Fibroblast of skin of abdomen (primary cell): ENCODE data around the gene BRME1. TPM values are rescaled to one million over a fixed set of nuclear protein-coding genes. Genes with fewer than 3 reads are reported as not detected.

Source experiments
- DNase-seq: peaks from one replicate; pipeline ENCODE4 v3.0.0-alpha.2; 2013
- polyA plus RNA-seq, 2 experiments: library from polyadenylated mRNA; unstranded; fragments of 120-200 nt; gene quantifications; one replicate each; pipeline ENCODE4 v1.2.1, GENCODE V29; 2013; ENCODE audit not compliant: insufficient read length in 2 of 2

The BRME1 gene
- 1.2 TPM for polyA plus RNA-seq (2013, experiment 1 of 2; ENCODE audit: insufficient read length)
- polyA plus RNA-seq (2013, experiment 2 of 2; ENCODE audit: insufficient read length) = 1.5 TPM

- DNase-seq = peak; percentile 81
These were observed at the start of gene BRME1, which contains the start of gene CC2D1A for GRCh38 chr19:13905634-13906520. BRME1 (minus strand) TSS chr19:13906117; CDS start chr19:13904892, 1,225 bp downstream. CC2D1A (plus strand) TSS chr19:13906201; CDS start chr19:13906442, 241 bp downstream.

- DNase-seq = no peak
These were observed 48.3 kb upstream of the BRME1 start for GRCh38 chr19:13954185-13954584.

- peak; percentile 42 for DNase-seq
These were observed 47.1 kb upstream of the BRME1 start for GRCh38 chr19:13952931-13953531.

DNA sequence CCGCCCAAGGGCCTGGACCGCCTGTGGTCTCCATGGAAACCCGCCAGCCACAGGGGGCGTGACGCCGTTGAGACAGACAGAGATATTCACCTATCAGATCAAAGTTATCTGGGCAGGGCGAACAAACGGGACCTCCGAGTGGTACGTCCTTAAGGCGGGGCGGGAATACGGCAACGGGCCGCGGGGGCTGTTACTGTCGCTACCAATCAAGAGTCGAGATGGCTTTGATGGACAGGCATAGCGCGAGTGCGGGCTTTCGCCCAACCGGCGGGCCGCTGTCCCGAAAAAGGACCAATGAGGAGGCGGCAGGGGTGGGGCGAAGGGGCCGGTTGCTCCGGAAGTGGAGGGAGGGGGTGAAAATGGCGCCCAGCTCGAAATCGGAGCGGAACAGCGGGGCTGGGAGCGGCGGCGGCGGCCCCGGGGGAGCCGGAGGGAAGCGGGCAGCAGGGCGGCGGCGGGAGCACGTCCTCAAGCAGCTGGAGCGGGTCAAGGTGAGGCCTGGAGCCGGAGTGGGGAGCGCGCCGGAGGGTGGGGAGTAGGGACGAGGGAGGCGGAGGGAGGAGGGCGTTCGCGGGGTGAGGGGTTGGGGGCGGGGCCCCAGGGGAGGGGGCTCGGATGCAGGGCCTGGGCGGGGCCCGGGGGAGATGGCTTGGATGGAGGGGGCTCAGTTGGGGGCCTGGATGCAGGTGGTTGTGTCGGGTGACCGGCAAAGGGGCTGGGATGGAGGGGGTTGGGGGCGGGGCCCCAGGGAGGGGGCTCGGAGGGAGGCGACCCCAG is 46.4 kb upstream of the BRME1 start, which contains the start of gene DCAF15:
Gene DCAF15 (plus strand): TSS at position 356 of the 777 bp plus-strand sequence. CDS start 4 bp downstream, at position 360.
- DNase-seq = peak; percentile 100

- no peak for DNase-seq
These were observed 45.9 kb upstream of the BRME1 start for GRCh38 chr19:13951799-13952153.

GRCh38 chr19:13951043-13951442 is 45.1 kb upstream of the BRME1 start:
- DNase-seq = no peak

DNA sequence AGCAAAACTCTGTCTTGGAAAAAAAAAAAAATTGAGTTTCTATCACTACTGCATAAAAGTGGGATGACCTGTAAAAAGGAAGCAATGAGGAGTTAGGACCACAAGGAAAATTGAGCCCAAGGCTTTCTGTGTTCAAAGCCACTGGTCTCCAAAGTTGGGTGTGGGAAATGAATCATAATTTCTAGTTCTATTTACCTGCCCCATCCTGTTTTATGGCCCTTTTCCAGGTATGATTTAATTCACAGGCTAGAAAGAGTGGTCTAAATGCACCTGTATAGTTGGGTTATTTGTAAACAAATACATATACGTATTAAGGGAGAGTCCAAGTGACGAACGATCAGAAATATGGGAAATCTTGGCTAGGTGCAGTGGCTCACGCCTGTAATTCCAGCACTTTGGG is 40.5 kb upstream of the BRME1 start:
- DNase-seq = no peak

- DNase-seq = no peak
These were observed 36.2 kb upstream of the BRME1 start for GRCh38 chr19:13942023-13942684.

GRCh38 chr19:13938301-13939064 is 32.6 kb upstream of the BRME1 start, which contains the start of gene PODNL1:
PODNL1 (minus strand) TSS chr19:13938417; CDS start chr19:13938181, 236 bp downstream.
- DNase-seq = peak; percentile 91

DNA sequence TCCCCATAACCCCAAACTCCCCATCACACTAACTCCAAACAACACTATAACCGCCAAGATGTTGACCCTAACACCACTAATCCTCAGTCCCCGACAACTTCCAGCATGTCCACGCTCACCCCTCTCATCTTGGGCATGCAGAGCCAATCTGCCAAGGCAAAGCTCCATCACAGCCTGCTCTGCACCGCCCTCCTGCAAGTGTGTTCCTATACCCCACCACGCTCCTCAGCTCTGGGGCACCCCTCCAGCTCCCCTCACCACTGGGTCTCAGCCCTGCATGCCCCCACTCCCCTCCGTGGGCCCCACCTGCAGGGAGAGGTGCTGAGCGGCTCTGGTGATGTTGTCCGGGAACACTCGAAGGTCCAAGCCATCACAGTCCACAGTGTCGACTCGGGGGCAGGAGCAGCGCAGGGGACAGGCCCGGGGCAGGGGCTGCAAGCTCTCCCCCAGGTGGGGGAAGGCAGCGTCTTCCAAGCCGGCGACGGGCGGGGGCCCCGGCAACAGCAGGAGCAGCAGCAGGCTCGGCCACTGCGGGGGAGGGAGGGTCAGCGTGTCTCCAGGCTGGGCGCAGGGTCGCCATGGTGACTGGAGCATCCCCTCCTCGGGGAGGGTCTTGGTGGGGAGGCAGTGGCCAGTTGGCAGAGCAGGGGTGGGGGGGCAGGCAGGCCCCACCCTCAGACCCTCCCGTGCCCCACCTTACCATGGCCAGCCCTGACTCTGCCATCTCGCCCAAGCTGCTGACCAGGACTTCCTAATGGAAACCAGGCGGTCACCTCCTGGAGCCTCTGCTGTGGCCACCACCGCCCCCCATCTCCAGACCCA is 31.8 kb upstream of the BRME1 start:
- DNase-seq = no peak

DNA sequence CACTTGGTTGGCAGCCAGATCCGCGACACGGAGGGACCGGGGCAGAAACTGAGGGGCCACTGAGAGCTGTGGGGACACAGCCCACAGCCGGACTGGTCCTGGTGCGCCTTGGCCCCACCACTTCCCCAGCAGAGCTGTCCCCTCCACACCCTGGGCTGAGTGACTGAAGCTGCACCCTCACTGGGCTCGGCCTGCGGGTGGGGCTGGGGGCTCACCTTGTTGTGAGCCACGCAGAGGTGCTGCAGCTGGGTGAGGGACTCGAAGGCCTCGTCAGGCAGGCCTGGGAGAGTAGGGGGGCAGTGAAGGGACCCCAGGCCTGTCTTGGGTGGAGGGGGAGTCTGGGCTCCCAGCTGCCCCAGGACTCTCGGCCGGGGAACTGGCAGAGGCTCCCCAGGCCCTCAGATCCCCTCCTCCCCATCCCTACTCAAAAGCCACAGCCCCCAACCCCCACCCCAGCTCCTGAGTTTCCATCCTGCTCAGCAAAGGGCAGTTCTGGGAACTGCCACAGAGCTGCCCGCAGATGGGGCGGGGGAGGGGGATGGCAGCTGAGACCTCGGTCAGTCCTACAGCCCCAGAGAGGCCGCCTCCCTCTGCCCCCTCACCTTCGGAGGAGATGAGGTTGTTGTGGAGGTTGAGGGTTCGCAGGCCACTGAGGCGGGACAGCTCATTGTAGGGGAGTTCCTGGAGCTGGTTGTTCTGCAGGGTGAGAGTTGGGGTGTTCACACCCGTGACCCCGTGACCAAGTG is 30.0 kb upstream of the BRME1 start:
- DNase-seq = no peak

- DNase-seq = no peak
These were observed 28.8 kb upstream of the BRME1 start for GRCh38 chr19:13934785-13935109.

DNA sequence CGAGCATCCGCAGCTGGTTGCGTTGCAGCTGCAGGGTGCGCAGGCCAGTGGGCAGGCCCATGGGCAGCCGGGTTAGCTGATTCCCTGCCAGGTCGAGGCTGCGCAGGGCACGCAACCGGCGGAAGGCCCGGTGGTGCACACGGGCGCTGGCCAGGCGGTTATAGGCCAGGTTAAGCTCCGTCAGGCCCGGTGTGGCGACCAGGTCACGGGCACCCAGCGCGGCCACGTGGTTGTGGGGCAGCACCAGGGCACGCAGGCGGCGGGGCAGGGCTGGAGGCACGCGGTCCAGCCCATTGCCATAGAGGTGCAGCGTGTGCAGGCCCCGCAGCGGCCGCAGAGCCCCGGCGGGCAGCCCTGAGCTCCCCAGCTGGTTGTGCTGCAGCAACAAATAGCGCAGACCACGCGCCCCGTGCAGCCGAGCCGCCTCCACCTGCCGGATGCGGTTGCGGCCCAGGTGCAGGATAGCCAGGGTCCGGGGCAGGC is 27.0 kb upstream of the BRME1 start:
- no peak for DNase-seq

DNA sequence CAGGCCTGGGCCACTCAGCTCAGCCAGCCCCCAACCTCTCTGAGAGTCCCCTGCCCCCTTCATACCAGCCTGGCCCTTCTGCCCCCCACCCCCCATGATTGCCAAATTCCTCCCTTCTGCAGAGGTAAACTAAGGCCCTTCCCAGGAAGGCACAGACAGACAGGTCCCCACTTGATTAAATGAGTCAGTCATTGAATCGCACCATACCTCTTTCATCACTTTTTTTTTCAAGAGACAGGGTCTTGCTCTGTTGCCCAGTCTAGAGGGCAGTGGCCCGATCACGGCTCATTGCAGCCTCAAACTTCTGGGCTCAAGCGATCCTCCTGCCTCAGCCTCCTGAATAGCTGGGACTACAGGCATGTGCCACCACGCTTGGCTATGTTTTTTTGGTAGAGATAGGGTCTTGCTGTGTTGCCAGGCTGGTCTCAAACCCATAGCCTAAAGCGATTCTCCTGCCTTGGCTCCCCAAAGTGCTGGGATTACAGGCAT is 26.3 kb upstream of the BRME1 start:
- DNase-seq = no peak

GRCh38 chr19:13931391-13932148 is 25.7 kb upstream of the BRME1 start:
- DNase-seq = no peak

DNA sequence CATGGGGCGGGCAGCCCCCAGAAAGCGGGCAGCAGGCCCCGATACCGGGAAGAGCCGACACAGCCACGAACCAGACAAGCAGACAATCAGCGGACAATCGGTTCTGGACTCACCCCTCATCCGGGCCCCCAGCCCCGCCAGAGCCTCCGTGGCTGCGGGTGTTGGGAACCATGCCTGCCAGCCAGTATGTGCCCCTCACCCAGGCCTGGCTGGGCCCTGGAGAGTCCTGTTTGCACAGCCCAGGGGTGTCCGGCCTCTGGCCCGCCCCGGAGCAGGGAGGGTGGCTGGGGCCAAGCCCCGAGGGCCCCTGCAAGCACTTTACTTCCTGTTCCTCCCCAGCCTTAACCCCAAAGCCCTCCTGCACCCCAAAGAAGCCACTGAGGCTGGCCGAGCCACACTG is 24.5 kb upstream of the BRME1 start:
- no peak for DNase-seq

DNA sequence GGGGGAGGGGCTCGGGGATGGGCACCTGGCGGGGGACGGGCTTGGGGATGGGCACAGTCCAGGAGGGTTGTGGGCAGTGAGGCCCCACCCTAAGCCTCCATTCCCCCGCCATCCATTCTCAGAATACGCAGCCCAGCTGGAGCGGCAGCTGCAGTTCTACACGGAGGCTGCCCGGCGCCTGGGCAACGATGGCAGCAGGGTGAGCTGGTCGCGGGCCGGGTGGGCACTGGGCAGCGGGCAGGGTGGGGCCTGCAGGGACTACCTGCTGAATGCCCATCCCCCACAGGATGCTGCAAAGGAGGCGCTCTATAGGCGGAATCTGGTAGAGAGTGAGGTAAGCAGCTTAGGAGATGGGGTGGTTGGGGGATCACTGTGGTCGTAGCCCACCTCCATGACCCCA is 24.0 kb upstream of the BRME1 start:
- DNase-seq = no peak

DNA sequence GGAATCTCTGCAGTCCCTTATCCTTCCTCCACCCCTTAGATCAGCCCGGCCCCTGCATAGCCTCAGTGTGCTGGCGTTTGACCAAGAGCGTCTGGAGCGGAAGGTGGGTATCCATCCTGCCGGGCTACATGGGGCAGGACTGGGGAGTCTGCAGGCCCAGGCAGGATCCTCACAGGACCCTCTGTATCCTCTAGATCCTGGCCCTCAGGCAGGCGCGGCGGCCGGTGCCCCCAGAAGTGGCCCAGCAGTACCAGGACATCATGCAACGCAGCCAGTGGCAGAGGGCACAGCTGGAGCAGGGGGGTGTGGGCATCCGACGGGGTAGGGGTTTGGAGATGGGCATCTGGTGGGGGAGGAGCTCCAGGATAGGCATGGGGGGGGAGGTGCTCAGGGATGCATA is 23.4 kb upstream of the BRME1 start:
- no peak for DNase-seq

GRCh38 chr19:13926715-13927114 is 20.8 kb upstream of the BRME1 start:
- DNase-seq = no peak
